Kidney tubule cell (primary cell): ENCODE results near the gene MGP.

Experiments
- DNase-seq: peaks from one replicate; pipeline ENCODE4 v3.0.0-alpha.2; 2018; ENCODE audit warnings: low spot score

Gene MGP

DNA sequence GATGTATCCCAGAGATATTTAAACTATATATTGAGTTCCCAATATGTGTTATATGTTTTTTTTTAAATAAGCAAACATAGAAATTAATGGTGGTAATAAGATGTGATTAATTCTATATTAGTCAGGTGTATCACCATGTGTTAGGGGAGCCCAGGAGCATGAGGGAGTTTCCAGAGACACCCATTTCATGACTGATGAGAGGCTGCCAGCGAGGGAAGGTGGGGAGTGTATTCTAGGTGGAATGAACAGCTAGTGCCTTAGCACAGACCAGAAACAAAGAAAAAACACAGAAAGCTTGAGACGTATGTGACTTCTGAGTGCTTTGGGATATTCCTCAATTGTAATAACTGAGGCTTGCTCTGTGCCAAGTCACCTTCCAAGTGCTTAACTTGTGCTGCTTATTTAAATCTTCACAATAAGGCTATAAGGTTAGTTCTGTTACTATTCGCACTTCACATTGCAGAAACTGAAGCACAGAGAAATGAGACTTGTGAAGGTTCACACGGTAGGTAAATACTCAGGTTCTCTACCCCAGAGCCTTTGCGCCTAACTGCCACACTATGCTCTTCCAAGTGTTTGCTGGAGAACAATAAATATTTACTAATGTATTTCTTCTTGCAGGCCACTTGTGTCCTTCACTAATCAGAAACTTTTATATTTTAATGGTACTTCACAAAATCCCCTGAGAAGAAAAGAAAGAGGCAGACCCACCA is 17.9 kb upstream of the MGP start:
- DNase-seq, result no peak

GRCh38 chr12:14902465-14902864 is 16.8 kb upstream of the MGP start:
- no peak for DNase-seq

GRCh38 chr12:14901228-14901562 is 15.5 kb upstream of the MGP start:
- no peak for DNase-seq

GRCh38 chr12:14900521-14901227 is 15.0 kb upstream of the MGP start:
- DNase-seq, result no peak

DNA sequence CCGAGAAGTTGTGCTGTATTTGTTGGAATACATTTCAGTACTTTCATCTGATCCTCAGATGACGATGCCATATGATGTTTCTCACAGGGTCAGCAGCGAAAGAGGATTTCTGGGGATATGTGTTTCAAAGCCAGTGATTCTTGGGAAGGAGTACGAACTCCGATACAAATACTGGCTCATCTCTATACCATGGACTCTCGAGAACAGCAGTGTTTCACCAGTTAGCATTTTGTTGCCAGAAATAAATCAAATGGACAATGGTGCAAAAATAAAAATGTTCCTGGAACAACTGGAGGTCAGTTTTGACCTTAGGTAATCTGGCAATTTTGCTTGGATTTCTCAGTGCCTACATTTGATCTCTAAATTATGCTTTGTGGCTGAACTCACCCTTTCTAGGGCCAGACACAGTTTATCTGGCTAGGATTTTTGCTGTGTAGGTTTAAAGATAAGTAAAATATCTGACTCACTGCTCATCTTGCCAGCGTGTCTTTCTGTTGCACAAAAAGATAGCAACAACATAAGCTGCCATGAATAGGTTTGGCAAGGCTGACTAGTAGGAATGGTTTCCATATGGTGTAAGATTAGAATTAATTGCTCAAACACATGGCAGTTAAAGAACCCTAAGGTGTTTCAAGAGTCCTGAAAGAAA is 11.0 kb upstream of the MGP start:
- no peak for DNase-seq

DNA sequence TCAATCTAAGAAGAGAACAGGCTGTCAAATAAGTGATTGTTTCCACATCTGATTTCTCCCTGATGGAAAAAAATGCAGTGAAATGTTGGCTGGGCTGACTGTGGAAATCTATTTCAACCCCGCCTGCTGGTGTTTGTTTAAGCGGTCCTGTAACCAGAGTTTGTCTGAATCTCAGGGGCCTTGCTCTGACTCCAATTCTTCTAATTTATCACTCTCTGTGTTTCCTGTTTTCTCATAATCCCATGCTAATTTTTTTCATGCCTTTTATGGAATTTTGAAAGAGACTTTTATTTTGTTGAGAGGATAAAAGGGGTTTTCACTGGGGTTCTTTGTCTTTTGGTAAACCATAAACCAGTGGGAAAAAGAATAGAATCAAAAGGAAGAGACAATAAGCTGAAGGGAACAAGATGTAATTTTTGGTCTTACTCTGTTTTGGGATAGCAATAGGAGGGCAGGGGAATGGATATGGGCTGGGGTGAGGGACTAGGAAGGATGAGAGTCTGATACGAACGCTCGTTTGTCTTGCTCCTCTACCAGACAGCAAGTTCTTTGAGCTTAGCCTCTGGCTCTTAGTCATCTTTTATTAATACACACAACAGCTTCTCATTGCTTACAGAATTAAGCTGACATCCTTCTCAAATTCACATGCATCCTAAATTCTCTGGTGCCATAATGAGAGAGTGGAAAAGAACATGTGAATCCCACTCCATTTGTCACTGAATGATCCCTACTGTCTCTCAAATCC is 8.0 kb upstream of the MGP start:
- DNase-seq, result no peak

- no peak for DNase-seq
Measured at GRCh38 chr12:14892726-14893505, 7.3 kb upstream of the MGP start.

GRCh38 chr12:14890701-14891100 is 5.0 kb upstream of the MGP start:
- no peak for DNase-seq

- DNase-seq, result no peak
Measured at GRCh38 chr12:14886271-14886670, 617 bp upstream of the MGP start.

GRCh38 chr12:14884458-14884878 is 1.2 kb downstream of the MGP start:
- peak; percentile 76 for DNase-seq

GRCh38 chr12:14883686-14884085 is 2.0 kb downstream of the MGP start:
- DNase-seq, result no peak

DNA sequence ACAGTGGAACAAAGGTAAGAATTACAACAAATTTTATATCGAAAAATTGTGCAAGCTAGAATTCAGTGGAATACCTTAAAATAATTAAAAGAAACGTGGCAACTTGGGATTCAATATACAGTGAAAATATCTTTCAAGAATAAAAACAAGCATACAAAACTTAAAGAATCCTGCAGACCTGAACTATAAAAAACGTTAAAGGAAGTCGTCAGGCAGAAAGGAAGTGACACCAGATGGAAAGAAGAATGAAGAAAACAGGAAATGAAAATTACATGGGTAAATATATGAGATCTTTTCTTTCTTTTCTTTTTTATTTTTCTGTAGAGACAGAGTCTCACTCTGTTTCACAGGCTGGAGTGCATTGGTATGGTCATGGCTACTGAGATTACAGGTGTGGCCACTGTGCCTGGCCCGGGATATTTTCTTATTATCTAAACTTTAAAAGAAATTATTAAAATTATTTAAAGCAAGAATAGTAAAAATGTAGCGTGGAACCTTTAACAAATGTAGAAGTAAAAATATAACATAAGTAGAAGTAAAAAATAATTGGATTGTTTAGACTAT is 4.7 kb downstream of the MGP start:
- DNase-seq, result no peak

DNA sequence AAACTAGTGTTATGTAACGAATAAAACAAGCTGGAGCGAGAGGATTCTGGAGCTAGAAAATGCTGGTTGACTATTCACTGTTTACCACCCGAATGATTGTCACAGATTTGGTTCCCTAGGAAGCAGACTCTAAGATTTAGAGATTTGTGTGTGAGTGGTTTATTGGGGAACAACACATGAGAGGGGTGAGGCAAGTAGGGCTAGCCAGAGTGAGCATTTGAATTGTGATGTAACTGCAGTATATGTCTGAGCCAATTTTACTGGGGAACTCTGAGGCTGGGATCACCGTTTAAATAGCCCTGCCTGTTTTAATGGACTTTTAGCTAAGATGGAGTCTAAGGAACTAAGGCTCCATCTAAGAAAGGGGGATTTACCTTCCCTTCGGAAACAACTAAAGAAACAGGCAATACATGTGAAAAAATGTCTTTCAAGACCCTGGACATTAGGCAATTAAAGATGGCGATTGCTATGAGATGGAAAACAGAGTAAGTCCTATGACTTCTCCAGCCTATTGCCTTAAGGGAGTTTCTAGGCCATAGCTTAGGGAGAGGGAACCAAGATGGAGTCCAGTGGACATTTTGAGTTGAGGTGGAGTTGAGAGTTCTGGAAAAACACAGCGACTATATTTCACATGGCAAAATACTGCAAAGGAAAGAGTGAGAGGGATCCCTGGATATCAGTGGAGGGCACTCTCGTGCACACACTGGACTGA is 6.3 kb downstream of the MGP start:
- DNase-seq, result no peak

DNA sequence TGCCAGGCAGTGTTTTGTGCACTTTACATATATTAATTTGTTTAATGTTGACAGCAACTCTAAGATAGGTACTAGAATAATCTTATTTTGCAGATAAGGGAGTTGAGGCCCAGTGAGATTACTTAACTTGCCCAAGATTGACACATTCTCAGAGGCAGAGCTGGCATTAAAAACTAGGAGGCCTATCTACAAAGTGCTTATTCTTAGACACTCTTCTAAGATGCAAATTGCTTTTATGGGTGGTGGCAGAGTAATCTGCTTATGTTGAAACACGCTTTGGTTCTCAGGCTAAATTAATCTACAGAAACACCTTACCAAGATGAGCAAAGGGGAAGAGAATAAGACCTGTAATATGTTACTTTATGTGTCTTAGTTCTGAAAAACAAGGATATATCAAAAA is 7.2 kb downstream of the MGP start:
- DNase-seq, result no peak

- DNase-seq, result no peak
Measured at GRCh38 chr12:14876833-14877232, 8.8 kb downstream of the MGP start.

GRCh38 chr12:14874882-14875281 is 10.8 kb downstream of the MGP start:
- no peak for DNase-seq

DNA sequence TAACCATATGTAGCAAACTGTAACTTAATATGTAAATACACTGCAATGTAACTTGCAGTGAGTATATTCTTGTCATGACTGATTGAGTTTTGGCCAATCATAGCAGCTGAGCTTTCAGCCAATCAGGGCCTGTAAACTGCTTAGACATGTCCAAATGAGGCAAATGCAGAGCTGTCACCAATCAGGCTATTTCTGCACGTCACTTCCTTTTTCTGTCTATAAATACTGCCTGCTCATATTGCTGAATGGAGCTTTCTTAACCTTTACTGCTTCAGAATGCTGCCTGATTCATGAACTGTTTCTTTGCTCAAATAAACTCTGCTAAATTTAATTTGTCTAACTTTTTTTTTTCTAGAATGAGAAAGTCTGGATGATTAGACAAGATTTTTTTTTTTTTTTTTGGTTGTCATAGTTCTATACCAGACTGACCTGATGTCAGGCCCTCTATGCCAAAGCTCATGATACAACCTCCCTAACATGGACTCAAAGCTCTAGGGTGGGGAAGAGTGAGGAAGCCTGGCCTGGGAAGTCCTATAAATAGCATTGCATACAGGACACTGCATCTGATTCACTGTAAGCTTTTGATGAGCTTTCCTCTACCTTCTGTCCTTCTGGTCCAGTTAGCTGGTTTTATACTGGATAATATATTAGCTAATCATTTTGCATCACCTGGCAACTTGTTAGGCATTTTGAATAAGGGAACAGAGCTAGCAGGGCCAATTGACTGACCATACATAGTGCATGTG is 12.0 kb downstream of the MGP start:
- DNase-seq, result no peak

DNA sequence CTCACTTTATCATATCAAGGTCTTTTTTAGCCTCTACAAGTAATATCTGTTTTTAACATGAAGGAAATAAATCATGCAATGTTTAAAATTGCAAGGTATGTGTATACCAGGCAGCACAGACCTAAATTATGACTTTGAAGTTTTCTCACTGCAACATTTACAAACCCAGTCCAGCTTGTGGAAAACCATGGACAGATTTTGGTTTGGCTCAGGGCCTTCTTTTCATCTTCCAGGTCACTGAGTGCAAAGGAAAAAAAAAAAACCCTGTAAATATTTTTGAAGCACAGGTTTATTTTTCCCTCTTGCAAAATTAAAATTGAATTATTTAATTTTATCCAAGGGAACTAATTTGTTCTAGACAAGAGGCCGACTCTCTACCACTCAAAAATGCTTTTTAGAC is 13.8 kb downstream of the MGP start:
- no peak for DNase-seq

DNA sequence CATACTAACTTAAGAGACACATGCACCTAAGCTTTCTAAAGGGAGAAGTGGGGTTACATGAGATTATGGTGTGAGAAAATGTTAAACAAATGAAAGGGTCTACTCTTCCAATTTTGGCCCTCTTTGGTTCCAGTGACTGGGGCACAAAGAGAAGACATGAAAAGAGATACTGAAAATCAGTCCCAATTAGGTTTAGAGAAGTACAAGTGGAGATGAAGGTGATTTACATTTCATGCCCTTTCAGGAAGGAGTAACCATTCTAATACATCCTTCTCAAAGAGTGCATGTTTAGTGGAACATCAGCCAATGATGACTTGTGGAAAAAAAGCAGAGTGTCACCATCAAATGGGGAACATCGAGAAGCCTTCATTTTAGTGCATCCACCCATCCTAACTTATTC is 14.4 kb downstream of the MGP start:
- no peak for DNase-seq

DNA sequence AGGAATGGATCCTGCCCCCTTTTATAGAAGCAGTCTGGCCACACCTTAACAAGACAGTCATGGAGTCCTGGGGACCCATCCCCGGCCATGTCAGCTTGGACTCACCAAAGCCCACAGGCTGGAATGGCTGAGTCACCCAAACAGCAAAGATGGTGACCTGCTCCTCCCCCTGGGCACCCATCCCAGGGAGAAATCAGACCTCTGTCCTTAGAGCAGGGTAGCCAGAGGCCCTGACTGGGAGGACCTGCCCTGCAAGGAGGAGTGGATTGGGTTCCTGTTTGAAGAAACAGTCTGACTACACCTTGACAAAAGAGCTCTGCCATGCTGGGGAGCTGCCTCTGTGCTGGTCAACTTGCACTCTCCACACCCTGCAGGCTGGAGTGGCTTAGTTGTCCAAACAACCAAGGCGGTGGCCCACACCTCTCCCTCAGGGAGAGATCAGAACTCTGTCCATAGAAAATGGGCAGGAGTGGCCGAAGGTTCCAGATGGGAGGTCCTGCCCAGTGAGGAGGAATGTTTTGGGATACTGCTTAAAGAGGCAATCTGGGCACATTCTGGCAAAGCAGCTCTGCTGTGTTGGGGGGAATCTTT is 16.6 kb downstream of the MGP start:
- no peak for DNase-seq
